ENCODE results near the gene LGR6. TPM values are rescaled to one million over a fixed set of nuclear protein-coding genes. Genes with fewer than 3 reads are reported as not detected.

LGR6 gene
- total RNA-seq, 4 donors from 2014 or later: 0.53 to 3.3 (median 2.3) TPM

DNA sequence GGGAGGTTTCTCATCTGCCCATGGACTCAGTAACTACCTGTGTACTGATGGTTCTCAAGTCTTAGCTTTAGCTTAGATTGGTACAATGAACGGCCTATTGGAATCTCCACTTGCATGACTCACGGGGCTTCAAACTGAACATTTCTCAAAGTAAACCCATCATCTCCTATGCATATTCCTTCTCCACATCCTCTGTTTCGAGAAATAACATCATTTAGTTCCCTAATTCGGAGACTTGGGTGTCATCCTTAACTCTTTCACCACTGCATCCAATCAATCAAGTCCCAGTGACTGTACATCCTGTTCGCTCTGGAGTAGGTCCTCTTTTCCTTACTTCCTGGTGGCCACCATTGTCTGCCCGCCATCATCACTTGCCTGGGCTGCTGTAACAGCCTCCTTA lies 55.8 kb downstream of the LGR6 start:
- no peaks in the 10 kb centered on the region for H3K36me3 ChIP-seq
- no peak overlapping the region for H3K27ac ChIP-seq
- DNase-seq: no peak
- TF ChIP-seq POLR2A (IDR thresholded peaks at IDR 0.05): no peak
- TF ChIP-seq, protein P1, sequence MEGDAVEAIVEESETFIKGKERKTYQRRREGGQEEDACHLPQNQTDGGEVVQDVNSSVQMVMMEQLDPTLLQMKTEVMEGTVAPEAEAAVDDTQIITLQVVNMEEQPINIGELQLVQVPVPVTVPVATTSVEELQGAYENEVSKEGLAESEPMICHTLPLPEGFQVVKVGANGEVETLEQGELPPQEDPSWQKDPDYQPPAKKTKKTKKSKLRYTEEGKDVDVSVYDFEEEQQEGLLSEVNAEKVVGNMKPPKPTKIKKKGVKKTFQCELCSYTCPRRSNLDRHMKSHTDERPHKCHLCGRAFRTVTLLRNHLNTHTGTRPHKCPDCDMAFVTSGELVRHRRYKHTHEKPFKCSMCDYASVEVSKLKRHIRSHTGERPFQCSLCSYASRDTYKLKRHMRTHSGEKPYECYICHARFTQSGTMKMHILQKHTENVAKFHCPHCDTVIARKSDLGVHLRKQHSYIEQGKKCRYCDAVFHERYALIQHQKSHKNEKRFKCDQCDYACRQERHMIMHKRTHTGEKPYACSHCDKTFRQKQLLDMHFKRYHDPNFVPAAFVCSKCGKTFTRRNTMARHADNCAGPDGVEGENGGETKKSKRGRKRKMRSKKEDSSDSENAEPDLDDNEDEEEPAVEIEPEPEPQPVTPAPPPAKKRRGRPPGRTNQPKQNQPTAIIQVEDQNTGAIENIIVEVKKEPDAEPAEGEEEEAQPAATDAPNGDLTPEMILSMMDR (IDR thresholded peaks at IDR 0.05): no peak
- no peak overlapping the region for H3K4me3 ChIP-seq
- H3K9me3 ChIP-seq: no peaks in the 10 kb centered on the region
- H3K27me3 ChIP-seq: no peaks in the 10 kb centered on the region
- H3K4me1 ChIP-seq: no peaks in the 10 kb centered on the region

DNA sequence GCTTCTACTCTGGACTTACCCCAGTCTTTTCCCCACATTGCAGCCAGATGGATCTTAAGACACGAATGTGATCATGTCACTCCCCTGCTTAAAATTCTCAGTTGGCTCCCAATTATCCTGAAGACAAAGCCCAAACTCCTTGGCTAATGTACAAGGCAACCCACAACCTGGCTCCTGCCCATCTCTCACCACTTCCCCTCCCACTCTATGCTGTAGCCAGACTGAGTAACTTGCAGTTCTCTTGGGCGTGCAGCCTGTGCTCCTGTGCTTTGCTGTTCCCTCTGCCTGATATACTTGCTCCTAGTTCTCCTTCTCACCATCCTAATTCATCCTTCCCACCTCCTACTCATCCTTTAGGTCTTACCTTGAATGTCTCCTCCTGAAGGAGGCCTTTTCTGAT lies 56.2 kb downstream of the LGR6 start:
- H3K36me3 ChIP-seq: no peaks in the 10 kb centered on the region
- no peaks in the 10 kb centered on the region for H3K9me3 ChIP-seq
- no peaks in the 10 kb centered on the region for H3K27me3 ChIP-seq
- TF ChIP-seq, protein P1 (IDR thresholded peaks at IDR 0.05): no peak
- no peak for TF ChIP-seq POLR2A (IDR thresholded peaks at IDR 0.05)
- no peak overlapping the region for H3K27ac ChIP-seq
- H3K4me1 ChIP-seq: no peaks in the 10 kb centered on the region
- DNase-seq: peak in 1 of 3 donors; percentile 11
- H3K4me3 ChIP-seq: no peak overlapping the region

DNA sequence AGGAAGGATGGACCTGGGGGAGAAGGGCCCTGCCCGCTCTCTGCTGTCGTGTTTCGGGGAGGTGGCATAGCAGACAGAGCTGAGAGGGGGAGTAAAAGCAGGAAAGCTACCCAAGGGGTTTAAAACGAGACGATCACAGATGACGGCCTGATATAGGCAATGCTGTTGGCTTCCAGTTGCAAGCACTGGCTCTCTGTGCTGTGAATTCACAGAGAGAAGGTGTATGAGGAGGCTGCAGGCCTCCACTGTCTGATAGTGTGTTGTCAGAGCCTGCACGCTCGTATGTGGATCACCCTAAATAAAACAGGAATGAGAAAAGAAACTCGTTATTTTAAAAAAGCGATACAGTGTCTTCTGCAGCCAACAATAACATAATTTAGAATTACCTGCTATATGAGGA lies 57.4 kb downstream of the LGR6 start:
- H3K4me1 ChIP-seq: no peaks in the 10 kb centered on the region
- H3K4me3 ChIP-seq: no peak overlapping the region
- no peak for TF ChIP-seq POLR2A (IDR thresholded peaks at IDR 0.05)
- TF ChIP-seq, protein P1 (IDR thresholded peaks at IDR 0.05): no peak
- no peaks in the 10 kb centered on the region for H3K9me3 ChIP-seq
- H3K27ac ChIP-seq: no peak overlapping the region
- peak in 1 of 3 donors; percentile 8 for DNase-seq
- no peaks in the 10 kb centered on the region for H3K27me3 ChIP-seq
- no peaks in the 10 kb centered on the region for H3K36me3 ChIP-seq

DNA sequence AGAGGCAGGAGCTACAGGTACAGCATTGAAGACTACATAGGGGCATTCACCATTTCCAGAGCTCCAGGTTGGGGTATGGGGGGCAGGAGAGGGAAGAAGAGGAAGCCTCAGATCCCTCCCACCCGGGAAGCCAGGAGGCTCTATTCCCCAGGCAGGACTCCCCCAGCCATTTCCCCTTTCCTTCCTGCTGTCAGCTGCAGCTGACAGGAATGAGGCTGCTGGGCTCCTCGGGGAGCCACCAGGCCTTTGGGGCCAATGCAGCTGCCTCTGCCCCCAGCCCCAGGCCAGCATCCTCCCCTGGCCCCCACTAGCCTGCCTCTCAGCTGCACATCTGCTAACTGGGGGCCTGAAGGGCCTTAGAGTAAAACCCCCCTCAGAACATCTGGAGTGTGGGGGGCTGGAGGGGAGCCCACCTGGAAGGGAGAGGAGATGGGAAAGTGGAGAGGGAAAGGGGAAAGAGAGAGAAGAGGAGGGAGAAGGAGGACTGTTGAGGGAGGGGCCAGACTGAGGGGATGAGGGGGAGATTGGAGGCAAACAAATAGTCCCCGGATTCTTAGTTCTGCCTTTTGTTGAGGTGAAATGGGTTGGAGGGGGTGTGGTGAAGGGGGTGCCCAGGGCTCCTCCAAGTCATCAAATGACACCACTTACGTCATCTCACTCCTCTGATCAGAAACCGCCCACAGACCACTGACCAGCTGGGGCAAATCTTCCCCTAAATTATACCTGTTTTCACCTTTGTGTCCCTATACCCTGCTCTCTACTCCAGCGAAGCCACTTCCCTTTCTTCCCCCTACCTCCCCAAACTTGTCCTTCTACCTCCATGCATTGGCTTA lies 58.0 kb downstream of the LGR6 start:
- H3K9me3 ChIP-seq: no peaks in the 10 kb centered on the region
- no peaks in the 10 kb centered on the region for H3K4me1 ChIP-seq
- TF ChIP-seq POLR2A (IDR thresholded peaks at IDR 0.05): no peak
- TF ChIP-seq, protein P1 (IDR thresholded peaks at IDR 0.05): no peak
- no peak overlapping the region for H3K4me3 ChIP-seq
- H3K27ac ChIP-seq: no peak overlapping the region
- DNase-seq: peak in 1 of 3 donors; percentile 27
- no peaks in the 10 kb centered on the region for H3K27me3 ChIP-seq
- no peaks in the 10 kb centered on the region for H3K36me3 ChIP-seq

DNA sequence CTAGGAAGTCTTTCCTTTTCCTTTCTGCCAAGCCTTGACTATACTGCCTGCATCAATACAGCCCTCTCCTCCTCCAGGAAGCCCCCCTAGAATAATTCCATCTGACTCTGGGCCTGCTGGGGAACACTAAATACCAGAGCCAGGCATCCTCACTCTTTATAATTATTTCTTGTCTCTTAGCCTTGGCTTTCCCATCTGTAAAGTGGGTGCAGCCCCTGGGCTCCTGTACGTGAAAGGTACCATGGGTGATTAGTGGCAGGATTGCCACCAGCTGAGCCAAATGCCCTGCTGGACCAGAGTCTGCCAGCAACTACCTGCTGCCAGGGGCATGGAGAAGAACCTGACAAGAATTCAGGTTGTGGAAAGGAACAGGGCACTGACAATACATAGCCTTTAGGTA lies 58.7 kb downstream of the LGR6 start:
- Histone ChIP-seq H3K27ac (no peak overlapping the region), H3K4me1 (no peaks in the 10 kb centered on the region), H3K9me3 (no peaks in the 10 kb centered on the region), H3K4me3 (no peak overlapping the region), H3K36me3 (no peaks in the 10 kb centered on the region), H3K27me3 (no peaks in the 10 kb centered on the region)
- no peak for TF ChIP-seq POLR2A (IDR thresholded peaks at IDR 0.05)
- TF ChIP-seq, protein P1 (IDR thresholded peaks at IDR 0.05): no peak
- peak in 1 of 3 donors; percentile 7 for DNase-seq

All from Peyer's patch (tissue), 4 donors.